Dermis blood vessel endothelial cell (primary cell): Measurements from ENCODE around the gene ERP44. TPM values are rescaled to one million over a fixed set of nuclear protein-coding genes. Genes with fewer than 3 reads are reported as not detected.
"Not testable (repeated sequence)": the region's sequence is repeated elsewhere in the genome, so short reads cannot be mapped to it uniquely, and the experiment has no call there.

Experiments used
- DNase-seq: peaks from one replicate; pipeline ENCODE4 v3.0.0; 2010
- total RNA-seq: library from RNA; depleted of rRNA; stranded (reverse); fragments of >200 nt; gene quantifications from 2 replicates; pipeline ENCODE4 v1.2.3, GENCODE V29; 2014

The ERP44 gene
- 9.4 and 16.4 TPM in 2 replicates for total RNA-seq

GRCh38 chr9:100098887-100099721, at the start of gene ERP44, which contains the start of gene INVS:
Gene ERP44 (minus strand): TSS chr9:100099000. CDS start chr9:100098840, 160 bp downstream.
Gene INVS (plus strand): TSS chr9:100099243. CDS start chr9:100104522, 5,279 bp downstream.
- peak; percentile 100 for DNase-seq

- not testable (repeated sequence) for DNase-seq
Observed at GRCh38 chr9:100145976-100146375, 47.2 kb upstream of the ERP44 start.

- not testable (repeated sequence) for DNase-seq
Observed at GRCh38 chr9:100145167-100145934, 46.6 kb upstream of the ERP44 start.

GRCh38 chr9:100141862-100142261, 43.1 kb upstream of the ERP44 start:
- DNase-seq, result not testable (repeated sequence)

GRCh38 chr9:100140303-100140702, 41.5 kb upstream of the ERP44 start:
- not testable (repeated sequence) for DNase-seq

- peak; percentile 5 for DNase-seq
Observed at GRCh38 chr9:100136799-100137198, 38.0 kb upstream of the ERP44 start.

- no peak for DNase-seq
Observed at GRCh38 chr9:100134731-100135130, 35.9 kb upstream of the ERP44 start.

GRCh38 chr9:100131875-100132430, 33.2 kb upstream of the ERP44 start:
- DNase-seq, result no peak

GRCh38 chr9:100131216-100131615, 32.4 kb upstream of the ERP44 start:
- no peak for DNase-seq

GRCh38 chr9:100129772-100130171, 31.0 kb upstream of the ERP44 start:
- DNase-seq, result no peak

- DNase-seq, result no peak
Observed at GRCh38 chr9:100126423-100126822, 27.6 kb upstream of the ERP44 start.

- no peak for DNase-seq
Observed at GRCh38 chr9:100125910-100126309, 27.1 kb upstream of the ERP44 start.

- DNase-seq, result no peak
Observed at GRCh38 chr9:100125236-100125635, 26.4 kb upstream of the ERP44 start.

GRCh38 chr9:100120286-100120685, 21.5 kb upstream of the ERP44 start:
- no peak for DNase-seq

- no peak for DNase-seq
Observed at GRCh38 chr9:100117316-100117715, 18.5 kb upstream of the ERP44 start.

GRCh38 chr9:100112677-100113336, 14.0 kb upstream of the ERP44 start:
- DNase-seq, result no peak

- DNase-seq, result peak; percentile 14
Observed at GRCh38 chr9:100111235-100111634, 12.4 kb upstream of the ERP44 start.

- DNase-seq, result peak; percentile 24
Observed at GRCh38 chr9:100108559-100108958, 9.8 kb upstream of the ERP44 start.

GRCh38 chr9:100106616-100107015, 7.8 kb upstream of the ERP44 start:
- no peak for DNase-seq

GRCh38 chr9:100105861-100106260, 7.1 kb upstream of the ERP44 start:
- no peak for DNase-seq

- DNase-seq, result no peak
Observed at GRCh38 chr9:100104314-100104713, 5.5 kb upstream of the ERP44 start.

- DNase-seq, result no peak
Observed at GRCh38 chr9:100101608-100102007, 2.8 kb upstream of the ERP44 start.
